ENCODE measurements around the gene PRTG.

DNA sequence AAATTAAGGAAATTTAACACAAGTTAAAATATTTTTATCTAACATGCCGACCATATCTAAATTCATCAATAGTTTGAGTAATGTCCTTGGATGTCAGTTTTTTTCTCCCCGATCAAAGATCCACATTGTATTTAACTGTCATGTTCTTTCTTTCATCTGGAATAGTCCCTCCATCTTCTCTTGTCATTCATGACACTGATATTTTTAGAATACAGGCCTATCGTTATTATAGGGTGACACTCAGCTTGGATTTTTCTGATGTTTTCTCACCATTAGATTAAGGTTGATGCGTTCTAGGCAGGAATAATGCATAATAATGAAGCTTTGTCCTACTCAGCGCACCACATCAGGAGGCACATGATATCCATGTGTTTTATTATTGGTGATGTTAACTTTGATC is 141.6 kb downstream of the PRTG start:
- TF ChIP-seq, protein P1, sequence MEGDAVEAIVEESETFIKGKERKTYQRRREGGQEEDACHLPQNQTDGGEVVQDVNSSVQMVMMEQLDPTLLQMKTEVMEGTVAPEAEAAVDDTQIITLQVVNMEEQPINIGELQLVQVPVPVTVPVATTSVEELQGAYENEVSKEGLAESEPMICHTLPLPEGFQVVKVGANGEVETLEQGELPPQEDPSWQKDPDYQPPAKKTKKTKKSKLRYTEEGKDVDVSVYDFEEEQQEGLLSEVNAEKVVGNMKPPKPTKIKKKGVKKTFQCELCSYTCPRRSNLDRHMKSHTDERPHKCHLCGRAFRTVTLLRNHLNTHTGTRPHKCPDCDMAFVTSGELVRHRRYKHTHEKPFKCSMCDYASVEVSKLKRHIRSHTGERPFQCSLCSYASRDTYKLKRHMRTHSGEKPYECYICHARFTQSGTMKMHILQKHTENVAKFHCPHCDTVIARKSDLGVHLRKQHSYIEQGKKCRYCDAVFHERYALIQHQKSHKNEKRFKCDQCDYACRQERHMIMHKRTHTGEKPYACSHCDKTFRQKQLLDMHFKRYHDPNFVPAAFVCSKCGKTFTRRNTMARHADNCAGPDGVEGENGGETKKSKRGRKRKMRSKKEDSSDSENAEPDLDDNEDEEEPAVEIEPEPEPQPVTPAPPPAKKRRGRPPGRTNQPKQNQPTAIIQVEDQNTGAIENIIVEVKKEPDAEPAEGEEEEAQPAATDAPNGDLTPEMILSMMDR (IDR thresholded peaks at IDR 0.05; ENCODE audit: insufficient read depth, low read length) = no peak
- no peak for TF ChIP-seq POLR2AphosphoS5 (IDR thresholded peaks at IDR 0.05; ENCODE audit: low read depth)
- TF ChIP-seq, protein P2, sequence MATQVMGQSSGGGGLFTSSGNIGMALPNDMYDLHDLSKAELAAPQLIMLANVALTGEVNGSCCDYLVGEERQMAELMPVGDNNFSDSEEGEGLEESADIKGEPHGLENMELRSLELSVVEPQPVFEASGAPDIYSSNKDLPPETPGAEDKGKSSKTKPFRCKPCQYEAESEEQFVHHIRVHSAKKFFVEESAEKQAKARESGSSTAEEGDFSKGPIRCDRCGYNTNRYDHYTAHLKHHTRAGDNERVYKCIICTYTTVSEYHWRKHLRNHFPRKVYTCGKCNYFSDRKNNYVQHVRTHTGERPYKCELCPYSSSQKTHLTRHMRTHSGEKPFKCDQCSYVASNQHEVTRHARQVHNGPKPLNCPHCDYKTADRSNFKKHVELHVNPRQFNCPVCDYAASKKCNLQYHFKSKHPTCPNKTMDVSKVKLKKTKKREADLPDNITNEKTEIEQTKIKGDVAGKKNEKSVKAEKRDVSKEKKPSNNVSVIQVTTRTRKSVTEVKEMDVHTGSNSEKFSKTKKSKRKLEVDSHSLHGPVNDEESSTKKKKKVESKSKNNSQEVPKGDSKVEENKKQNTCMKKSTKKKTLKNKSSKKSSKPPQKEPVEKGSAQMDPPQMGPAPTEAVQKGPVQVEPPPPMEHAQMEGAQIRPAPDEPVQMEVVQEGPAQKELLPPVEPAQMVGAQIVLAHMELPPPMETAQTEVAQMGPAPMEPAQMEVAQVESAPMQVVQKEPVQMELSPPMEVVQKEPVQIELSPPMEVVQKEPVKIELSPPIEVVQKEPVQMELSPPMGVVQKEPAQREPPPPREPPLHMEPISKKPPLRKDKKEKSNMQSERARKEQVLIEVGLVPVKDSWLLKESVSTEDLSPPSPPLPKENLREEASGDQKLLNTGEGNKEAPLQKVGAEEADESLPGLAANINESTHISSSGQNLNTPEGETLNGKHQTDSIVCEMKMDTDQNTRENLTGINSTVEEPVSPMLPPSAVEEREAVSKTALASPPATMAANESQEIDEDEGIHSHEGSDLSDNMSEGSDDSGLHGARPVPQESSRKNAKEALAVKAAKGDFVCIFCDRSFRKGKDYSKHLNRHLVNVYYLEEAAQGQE (IDR thresholded peaks at IDR 0.05; ENCODE audit: insufficient replicate concordance, low read depth) = no peak
